GM19467 (cell line): ENCODE results near the gene THSD7B.
"Not testable (repeated sequence)": the region's sequence is repeated elsewhere in the genome, so short reads cannot be mapped to it uniquely, and the experiment has no call there.

Experiments
- ATAC-seq: cut with Tn5 transposase; IDR thresholded peaks from one replicate; pipeline ENCODE4 v1.9.1; 2021; ENCODE audit warnings: mild to moderate bottlenecking, moderate library complexity; ENCODE audit not compliant: unreplicated experiment

The THSD7B gene

DNA sequence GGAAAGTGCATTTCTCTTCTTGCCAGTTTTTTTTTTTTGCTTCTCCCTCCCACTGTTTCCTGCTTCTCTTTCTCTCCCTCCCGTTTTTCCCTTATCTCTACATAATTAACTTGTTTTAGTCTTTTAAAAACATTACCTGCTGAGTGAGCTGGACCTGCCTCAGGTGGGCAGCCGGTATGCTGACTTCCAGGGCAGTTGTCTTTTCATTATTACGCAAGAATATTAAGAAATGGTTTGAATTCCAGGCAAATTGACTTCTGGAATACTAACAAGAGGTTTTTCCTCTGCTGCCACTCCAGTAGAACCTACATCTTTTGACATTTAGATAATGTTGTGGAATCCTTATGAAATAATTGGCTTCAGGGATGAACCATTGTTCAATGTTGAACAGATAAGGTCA is 161.8 kb downstream of the THSD7B start:
- ATAC-seq, result no peak

DNA sequence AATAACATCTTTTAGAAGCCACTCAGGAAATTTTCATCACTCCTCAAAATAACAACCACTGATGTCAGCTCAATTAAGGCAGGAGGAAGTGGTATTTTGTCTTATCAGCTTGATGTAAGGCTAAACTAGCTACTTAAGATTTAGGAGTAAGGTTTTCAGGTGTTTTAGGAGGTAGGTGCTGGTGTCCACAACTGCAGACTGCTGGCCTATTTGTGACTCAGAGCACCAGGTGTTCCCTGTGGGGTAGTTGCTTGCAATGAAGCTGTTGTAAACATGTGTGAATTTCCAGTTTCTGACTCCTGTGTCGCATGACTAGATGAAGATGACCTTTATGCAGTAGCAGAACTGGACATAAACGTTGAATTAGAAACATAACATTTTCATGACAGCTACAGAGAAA is 164.2 kb downstream of the THSD7B start:
- no peak for ATAC-seq

DNA sequence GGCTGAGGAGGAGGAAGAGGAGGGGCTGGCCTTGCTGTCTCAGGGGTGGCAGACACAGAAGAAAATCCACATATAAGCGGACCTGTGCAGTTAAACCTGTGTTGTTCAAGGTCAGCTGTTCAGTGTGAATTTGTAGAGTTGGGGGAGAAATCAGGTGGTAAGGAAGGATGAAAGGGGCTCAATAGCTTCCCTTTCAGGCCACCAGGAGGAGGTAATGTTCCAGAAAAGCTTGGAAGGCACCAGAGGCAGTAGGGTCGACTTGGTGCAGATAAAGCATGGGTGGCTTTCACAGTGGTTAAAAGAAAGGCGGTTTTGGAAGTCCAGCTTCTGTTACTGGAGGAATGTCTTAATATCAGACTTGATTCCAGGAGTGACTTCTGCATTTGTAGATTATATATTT is 167.4 kb downstream of the THSD7B start:
- ATAC-seq, result no peak

DNA sequence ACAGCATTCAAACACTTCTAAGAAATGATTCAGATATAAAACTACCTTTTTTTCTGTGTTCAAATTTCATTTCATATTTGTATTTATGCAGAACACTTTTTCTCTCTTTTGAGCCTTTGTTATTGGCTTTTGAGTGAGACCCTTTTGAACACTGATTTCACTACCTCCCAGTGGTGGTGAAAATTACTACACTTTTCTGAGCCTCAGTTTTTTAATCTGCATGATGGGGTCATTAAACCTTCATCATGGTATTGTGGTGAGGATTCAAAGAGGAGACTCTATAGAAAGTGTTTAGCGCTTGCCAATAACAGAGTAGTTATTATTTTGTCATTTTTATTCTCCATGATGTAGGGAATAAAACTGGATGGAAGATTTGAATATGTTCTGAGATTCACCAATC is 169.8 kb downstream of the THSD7B start:
- ATAC-seq, result no peak

DNA sequence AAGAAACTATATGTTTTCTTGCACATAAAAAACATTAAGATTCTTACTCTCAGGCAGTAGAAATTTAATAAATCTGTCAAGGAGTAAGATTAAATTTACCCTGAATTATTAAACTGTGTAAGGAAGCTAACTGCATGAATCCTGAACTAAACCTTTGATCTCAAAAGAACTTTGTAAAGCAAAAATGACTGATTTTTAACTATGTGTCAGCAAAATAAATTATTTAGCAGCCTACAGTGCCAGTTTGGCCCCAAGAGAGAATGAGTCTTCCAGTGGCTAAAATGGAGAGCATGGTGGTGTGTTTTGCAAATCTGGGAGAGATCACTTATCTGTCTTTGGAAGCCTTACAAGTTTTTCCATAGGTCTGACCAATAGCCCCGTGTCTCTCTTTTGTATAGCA is 190.7 kb downstream of the THSD7B start:
- ATAC-seq, result no peak

DNA sequence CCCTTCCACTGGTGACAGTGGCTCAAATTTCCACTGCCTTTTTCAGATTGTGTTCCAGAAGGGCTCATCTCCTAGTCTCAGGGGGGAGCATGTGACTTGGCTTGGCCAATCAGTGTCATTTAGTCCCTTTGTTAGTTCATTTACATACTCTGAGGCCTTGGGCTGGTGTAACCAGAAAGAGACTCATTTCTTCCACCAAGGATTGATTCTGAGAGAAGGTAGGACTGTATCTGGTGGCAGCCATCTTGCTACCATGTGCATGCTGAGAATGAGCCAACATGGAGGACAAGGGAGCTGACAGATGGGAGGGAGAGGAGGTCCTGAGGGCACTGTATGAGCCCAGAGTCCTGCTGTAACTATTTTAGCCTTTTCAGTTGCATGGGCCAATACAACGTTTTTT is 191.7 kb downstream of the THSD7B start:
- no peak for ATAC-seq

DNA sequence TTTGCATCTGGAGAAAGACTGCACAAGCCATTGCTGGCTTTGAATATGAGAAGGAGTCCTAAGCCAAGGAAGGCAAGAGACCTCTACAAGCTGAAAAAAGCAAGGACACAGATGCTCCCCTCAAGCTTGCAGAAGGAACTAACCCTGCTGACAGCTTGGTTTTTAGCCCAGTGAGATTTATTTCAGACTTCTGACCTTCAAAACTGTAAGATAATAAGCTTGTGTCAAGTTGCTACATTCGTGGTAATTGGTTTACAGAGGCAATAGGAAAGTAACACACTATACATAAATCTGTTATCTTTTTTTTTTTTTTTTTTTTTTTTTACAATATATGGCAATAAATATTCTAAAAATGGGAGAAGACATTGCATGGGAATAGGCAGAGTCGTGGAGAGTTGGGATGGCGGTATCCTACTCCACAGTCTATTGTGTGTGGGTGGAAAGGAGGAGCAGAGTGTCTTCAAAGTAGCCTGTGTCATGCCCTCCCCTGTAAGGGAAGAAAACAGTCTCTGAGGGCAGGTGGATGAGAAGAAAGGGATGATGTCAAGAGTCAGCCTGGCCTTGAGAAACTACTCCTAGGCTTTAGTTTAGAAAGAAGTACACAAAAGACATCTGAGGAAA is 196.9 kb downstream of the THSD7B start:
- no peak for ATAC-seq

DNA sequence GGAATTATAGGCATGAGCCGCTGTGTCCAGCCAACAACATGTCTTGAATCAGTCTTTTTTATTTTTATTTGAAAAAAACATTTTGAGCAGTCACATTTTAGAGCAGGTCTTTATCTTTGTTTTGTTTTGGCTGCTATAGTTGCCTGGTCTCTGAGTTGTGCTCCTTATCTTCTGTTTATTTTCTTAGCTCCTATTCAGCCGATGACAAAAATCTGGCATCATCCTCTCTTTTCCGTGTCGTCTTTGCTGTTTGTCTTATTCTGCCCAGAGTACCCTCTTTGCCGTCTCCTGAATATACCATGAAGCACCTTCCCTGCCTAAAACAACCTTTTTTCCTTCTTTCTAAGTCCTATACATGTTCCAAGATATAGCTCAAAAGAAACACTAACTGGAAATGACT is 201.1 kb downstream of the THSD7B start:
- no peak for ATAC-seq

DNA sequence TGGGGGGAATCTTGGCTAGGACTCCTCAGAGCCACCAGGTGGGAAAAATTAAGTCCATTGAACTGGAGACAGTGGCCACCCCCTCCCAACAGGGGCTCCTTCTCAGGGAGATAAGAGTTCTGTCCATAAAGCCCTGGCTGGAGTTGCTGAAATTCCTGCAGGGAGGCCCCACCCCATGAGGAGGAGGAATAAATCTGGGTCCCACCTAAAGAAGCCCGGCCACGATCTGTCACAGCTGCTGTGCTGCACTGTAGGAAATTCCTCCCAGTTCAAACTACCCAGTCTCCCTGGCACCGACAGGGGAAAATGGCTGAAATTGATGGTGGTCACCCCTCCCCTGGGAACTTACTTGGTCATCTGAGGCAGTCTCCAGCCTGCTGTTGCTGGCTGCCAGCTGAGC is 215.0 kb downstream of the THSD7B start:
- no peak for ATAC-seq

DNA sequence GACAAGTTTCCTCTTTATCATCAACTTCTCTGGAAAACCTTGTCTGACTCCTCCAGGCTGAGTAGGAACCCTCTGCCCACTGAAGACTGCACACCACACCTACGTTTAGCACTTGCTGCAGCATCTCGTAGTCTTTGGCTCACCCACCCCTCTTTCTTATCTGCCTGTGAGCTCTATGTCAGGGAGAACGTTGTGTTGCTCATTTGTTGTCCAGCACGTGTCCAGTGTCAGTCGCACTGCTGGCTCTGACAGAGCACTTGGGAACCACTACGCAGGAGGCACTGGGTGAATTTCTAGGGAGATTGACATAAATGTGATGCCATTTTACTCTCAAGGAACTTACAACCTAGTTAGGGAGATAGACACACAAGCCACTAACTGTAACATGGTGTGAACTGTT is 216.3 kb downstream of the THSD7B start:
- ATAC-seq, result not testable (repeated sequence)

DNA sequence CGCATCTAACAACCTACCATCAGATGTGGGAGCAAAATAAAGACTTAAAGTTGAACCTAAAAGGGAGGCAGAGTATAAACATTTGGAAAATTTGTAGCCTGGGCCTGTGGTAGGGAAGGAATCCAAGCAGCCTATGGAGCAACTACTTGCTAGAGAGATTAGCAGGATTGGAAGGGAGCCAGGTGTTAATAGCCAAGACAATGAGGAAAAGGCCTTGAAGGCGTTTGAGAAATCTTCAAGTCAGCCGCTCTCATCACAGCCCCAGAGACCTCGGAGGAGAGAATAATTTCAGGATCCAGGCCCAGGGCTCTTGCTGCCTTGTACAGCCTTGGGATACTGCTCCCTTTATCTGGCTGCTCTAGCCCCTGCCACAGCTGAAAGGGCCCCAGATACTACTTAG is 219.7 kb downstream of the THSD7B start:
- no peak for ATAC-seq

DNA sequence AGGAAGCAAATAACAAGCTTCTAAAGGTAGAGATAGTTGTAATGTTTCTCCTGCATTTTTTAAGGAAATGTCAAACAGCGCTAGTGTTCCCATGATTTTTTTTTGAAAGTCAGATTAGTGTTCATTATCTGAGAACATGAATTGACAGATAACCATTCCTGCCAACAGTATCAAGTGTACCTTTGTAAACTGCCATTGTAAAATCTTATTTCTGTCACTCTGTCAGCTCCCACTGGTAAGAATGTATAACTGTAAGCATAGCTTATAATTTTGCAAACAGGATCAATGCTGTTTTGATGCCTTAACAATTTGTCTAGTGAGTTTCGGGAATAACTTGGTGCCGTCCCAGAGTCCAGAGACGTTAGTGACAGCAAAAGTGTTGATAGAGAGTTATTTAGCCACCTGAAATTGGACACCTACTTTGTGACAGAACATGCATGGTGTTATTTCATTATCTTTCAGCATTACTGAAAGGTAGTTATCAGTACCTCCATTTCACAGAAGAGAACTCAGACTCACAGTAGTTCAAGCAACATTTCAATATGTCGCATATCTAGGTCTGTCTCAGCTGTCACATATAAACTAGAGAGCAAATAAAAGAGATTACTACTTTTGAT is 221.4 kb downstream of the THSD7B start:
- ATAC-seq, result no peak

DNA sequence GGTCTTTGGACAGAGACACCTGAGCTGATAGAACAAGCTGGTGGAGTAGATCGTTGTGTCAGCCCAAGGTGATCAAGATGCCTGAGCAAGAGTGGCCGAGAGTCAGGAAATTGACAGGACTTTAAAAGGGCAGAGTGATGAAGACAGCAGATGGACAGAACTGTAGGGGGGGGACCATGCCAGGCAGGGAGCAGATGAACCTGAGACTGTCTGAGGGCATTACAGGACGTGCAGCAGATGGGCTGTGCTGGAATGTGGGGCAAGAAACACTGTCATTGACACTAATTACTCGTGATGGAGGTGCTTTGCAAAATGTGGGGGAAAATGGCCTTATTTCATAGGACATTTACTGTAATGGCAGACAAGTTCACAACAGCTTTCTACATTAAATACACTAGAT is 225.0 kb downstream of the THSD7B start:
- no peak for ATAC-seq

DNA sequence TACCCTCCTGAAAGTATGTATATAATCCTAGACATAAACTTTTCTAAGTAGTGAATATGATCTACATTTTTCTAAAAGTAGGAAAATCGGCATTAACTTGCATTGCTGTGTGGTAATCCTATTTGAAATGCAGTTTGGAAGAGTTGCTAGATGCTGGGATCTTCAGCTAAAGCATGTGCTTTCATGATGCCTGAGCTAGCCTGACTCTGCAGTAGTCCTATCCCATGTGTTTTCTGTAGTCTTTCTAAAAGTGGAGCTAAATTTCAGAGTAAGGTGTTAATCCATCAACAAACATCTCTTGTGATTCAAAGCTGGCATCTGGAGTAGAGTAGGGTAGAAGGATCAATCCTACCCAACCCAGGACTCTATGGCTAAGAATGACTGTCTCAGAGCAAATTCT is 229.4 kb downstream of the THSD7B start:
- ATAC-seq, result no peak

DNA sequence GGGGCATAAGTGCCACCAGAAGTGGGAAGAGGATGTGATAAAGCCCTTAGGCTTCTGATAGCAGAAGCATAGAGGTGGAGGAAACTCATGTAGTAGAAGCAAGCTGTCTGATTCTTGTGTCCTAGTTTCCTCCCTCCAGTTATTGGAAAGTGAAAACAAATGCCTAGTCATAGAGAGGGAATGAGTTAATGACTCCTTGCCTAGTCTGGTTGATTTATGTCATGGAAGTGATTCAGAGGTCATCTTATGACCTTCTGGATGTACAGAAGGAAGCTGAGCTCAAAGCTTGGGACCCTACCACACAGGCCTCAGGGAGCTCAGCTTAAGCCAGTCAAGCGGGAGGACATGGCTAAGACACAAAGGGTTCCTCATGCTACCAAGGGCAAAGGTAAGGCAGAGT is 232.2 kb downstream of the THSD7B start:
- ATAC-seq, result no peak

DNA sequence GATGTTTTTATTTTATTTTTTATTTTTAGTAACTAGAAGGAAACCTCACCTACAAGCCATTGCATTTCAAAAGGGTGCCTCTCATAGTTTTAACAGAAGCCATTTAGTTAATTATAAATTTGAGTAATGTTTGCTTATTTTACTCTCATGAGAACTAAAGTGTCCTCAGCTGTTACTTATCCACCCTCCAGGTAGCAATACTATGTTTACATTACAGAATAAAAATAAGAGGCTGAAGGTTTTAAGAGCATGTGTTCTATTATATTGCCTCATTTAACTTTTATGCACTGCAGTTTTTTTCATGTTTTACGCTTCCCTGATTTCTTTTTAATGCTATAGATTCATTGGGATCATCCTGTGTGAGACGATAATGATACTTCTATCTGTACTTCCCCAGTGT is 235.5 kb downstream of the THSD7B start:
- ATAC-seq, result no peak

DNA sequence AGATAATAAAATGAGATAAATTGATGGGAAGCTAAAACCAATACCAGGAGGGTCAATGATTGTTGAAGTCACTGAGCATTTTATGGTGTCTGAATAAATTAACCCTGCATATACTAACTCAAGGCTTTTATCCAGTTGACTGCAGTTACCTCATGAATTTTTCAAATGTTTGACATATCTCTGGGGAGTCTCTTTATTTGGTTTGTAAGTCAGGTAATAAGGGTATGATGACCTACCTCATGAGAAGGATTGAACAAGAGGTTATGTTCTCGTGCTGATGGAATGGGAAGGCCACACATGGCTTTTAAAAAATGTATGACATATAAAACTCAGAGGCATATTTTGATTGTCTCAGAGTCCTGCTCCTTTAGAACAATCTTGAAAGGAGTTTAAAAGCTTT is 237.6 kb downstream of the THSD7B start:
- ATAC-seq, result no peak

DNA sequence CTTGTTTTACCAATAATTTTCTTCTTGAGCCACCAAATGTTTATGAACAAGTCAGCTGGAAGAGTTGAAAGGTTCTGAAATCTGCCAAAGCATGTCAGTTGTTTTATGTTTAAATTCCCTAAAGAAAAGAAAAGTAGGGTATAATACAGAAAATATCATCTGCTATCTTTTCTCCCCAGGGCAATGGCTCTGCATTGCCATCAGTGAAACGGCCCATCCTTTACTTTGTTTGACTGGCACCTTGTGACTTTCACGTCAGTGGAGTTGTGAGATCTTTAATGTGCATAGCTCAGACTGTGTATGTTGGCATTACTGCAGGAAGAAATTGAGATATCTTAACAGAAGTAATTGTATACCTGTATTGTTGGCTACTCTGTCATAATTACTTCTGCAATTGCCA is 239.9 kb downstream of the THSD7B start:
- no peak for ATAC-seq

DNA sequence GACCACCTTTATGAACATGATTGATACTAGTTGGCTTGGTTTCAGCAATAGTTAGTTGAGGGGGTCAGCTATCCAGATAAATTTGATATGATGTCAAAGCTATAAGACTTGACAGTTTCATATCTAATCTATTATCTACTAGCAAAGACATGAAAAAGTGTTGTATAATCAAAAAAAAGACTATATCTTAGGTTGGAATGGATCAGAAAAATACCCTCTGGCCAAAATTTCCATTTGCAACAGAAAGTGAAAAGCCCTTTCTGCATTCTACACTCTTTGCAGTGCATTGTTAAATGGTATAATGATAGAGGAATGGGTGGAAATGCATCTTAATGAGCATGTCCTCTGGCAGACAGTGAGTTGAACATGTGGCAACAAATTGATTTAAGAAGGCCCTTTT is 242.6 kb downstream of the THSD7B start:
- no peak for ATAC-seq

DNA sequence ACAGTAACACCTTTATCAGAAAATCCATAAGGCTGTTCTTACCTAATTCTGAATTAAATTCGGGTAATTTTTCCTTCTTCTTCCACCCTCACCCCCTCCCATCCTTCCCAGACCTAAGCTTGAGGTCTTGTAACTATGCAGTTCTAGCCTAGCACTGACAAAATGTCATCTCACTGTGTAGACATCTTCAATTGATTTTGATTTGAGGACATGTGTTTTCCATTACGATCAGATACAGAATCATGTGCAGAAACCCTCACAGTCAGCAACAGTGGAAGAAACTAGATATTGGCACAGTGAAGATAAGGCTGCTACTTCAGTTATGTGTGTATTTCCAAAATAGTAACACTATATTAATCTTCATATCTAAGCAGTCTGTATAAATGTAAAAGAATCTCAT is 244.6 kb downstream of the THSD7B start:
- ATAC-seq, result no peak

DNA sequence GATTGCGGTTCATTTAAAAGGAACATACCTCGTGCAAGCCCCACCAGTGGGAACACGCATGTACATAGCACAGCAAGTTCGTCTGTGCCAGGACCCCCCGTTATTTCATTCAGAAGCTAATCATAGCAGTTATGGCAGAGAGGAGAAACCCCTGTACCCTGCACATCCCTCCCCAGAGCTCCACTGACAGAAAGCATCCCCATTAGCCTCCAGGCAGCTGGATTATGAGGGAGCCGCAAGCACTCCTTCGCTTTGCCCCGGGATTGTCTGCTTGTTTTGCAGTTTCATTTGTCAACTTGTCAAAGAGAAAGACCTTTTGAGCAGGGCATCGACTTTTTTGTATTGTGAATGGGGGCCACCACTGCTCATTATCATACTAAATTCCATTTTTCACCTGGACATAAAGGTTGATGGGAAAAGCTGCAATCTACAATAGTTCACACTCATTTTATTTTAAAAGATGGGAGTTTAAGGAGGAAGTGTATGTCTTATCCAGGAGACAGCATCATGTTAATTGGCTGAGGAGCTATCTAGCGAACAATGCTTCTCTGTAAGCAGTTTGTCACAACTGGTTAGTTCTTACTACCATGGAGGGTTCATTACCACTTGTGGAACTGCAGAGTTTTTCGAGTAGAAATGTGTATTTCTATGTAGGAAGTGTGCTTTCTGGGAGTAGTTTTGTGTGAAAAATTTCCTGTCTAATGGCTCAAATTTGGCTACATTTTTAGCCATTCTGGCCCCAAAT is 255.3 kb downstream of the THSD7B start:
- no peak for ATAC-seq

DNA sequence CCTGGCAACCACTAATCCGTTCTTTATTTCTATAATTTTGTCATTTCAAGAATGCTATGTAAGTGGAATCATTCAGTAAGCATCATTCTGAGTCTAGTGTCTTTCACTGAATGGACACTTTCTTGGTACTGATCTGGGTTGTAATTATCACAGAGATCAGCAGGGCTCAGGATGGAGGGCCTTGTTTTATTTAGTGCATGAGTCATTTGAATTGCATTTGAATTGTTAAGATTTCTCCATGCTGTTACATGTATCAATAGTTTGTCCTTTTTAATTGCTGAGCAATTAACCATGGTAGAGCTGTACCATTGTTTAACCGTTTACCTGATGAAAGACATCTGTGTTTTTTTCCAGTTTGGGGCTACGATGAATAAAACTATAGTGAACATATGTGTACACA is 256.4 kb downstream of the THSD7B start:
- no peak for ATAC-seq

DNA sequence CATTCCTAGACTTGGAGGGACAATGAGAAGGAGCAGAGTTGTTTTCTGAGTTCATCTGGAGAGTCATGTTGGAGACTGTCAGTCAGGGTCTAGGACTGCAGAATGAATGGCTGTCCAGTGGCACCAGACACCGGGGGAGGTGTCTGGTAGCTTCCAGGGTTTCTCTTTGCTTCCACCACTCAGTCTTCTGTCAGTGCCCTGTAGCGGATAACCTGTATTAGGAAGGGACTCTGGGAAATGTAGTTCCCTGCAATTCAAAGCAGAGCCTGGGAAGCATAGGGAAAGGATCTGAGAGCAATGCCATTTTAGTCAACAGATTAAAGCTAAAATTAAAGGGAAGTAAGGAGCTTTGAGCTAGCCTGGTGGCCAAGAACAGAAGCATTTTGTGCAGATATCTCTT is 257.9 kb downstream of the THSD7B start:
- no peak for ATAC-seq
